GM23338 (cell line): Measurements from ENCODE around the gene FIGNL1. TPM values are rescaled to one million over a fixed set of nuclear protein-coding genes. Genes with fewer than 3 reads are reported as not detected.

Source experiments
- ATAC-seq: fragments of 200-7000 bp; cut with Tn5 transposase; 3 replicates; pipeline ENCODE4 v1.9.1; 2020
- DNase-seq: peaks from one replicate; pipeline ENCODE4 v3.0.0-alpha.2; 2015; ENCODE audit warnings: low spot score
- H2AFZ ChIP-seq: fragments of 200-600 bp; sonication (generic); 2 replicates; pipeline ENCODE4 v1.8.0; 2016; ENCODE audit warnings: antibody characterized with exemption, mild to moderate bottlenecking, moderate library complexity
- H3F3A ChIP-seq: fragments of 200-600 bp; sonication (generic); replicated peaks from 2 replicates; pipeline ENCODE4 v1.8.0; 2017; ENCODE audit warnings: antibody characterized with exemption, mixed run types, low read depth
- H3K27ac ChIP-seq: fragments of 200-600 bp; sonication (generic); 2 replicates; pipeline ENCODE4 v1.6.1; 2016; ENCODE audit warnings: low read depth
- H3K27me3 ChIP-seq: fragments of 200-600 bp; sonication (generic); 2 replicates; pipeline ENCODE4 v1.8.0; 2016; ENCODE audit warnings: mild to moderate bottlenecking, mixed run types, moderate library complexity; ENCODE audit not compliant: insufficient read depth
- H3K36me3 ChIP-seq: fragments of 200-600 bp; sonication (generic); 2 replicates; pipeline ENCODE4 v1.8.0; 2016; ENCODE audit warnings: mild to moderate bottlenecking; ENCODE audit not compliant: insufficient read depth
- H3K4me1 ChIP-seq: fragments of 200-600 bp; sonication (generic); 2 replicates; pipeline ENCODE4 v1.8.0; 2016; ENCODE audit warnings: mild to moderate bottlenecking, moderate library complexity; ENCODE audit not compliant: insufficient read depth
- H3K4me2 ChIP-seq: fragments of 200-600 bp; sonication (generic); 2 replicates; pipeline ENCODE4 v1.7.1; 2017; ENCODE audit warnings: mixed run types
- H3K4me3 ChIP-seq: fragments of 200-600 bp; sonication (generic); 2 replicates; pipeline ENCODE4 v1.6.1; 2016; ENCODE audit warnings: mixed run types
- H3K79me2 ChIP-seq: fragments of 200-600 bp; sonication (generic); replicated peaks from 2 replicates; pipeline ENCODE4 v1.8.0; 2017; ENCODE audit warnings: mild to moderate bottlenecking; ENCODE audit not compliant: insufficient read depth
- H3K9me2 ChIP-seq: fragments of 200-600 bp; sonication (generic); 2 replicates; pipeline ENCODE4 v1.8.0; 2017; ENCODE audit not compliant: insufficient read depth
- H4K20me1 ChIP-seq: fragments of 200-600 bp; sonication (generic); replicated peaks from 2 replicates; pipeline ENCODE4 v1.8.0; 2017; ENCODE audit warnings: mild to moderate bottlenecking; ENCODE audit not compliant: insufficient read depth
- H3K27ac Mint-ChIP-seq: 2 replicates; pipeline ENCODE4 v1.8.0; 2020; ENCODE audit warnings: inconsistent platforms, mild to moderate bottlenecking, moderate library complexity, mixed read lengths
- H3K27me3 Mint-ChIP-seq: 3 replicates; pipeline ENCODE4 v1.8.0; 2022; ENCODE audit warnings: low read depth, mild to moderate bottlenecking, moderate library complexity, mixed read lengths, inconsistent platforms; ENCODE audit not compliant: insufficient read depth, poor library complexity
- H3K36me3 Mint-ChIP-seq: 3 replicates; pipeline ENCODE4 v1.8.0; 2021; ENCODE audit warnings: low read depth, mild to moderate bottlenecking, inconsistent platforms, moderate library complexity, mixed read lengths
- H3K4me1 Mint-ChIP-seq: 3 replicates; pipeline ENCODE4 v1.8.0; 2020; ENCODE audit warnings: mild to moderate bottlenecking, inconsistent platforms, mixed read lengths
- H3K4me3 Mint-ChIP-seq: 3 replicates; pipeline ENCODE4 v1.8.0; 2021; ENCODE audit warnings: moderate library complexity, mild to moderate bottlenecking, inconsistent platforms, mixed read lengths
- H3K9me3 Mint-ChIP-seq: 3 replicates; pipeline ENCODE4 v1.8.0; 2020; ENCODE audit warnings: moderate library complexity, mild to moderate bottlenecking, inconsistent platforms, mixed read lengths
- CREB1 ChIP-seq: fragments of 250-450 bp; sonication (Bioruptor Pico); IDR thresholded peaks from 2 replicates; pipeline ENCODE4 v1.5.0; 2020; ENCODE audit warnings: low read depth, mild to moderate bottlenecking, moderate library complexity
- NANOG ChIP-seq: IDR thresholded peaks from 2 replicates; pipeline ENCODE4 v1.6.1; 2016; ENCODE audit warnings: antibody characterized with exemption, borderline replicate concordance
- POLR2AphosphoS5 ChIP-seq: IDR thresholded peaks from 2 replicates; pipeline ENCODE4 v1.6.1; 2016; ENCODE audit warnings: antibody characterized with exemption, low read depth
- REST ChIP-seq: IDR thresholded peaks from one replicate; pipeline ENCODE4 v1.6.1; 2018; ENCODE audit warnings: antibody characterized with exemption; ENCODE audit not compliant: unreplicated experiment
- ZNF114 ChIP-seq: fragments of 250-450 bp; sonication (Bioruptor Pico); IDR thresholded peaks from 2 replicates; pipeline ENCODE4 v1.5.0; 2020; ENCODE audit warnings: mild to moderate bottlenecking, moderate library complexity
- polyA plus RNA-seq: library from polyadenylated mRNA; unstranded; fragments of >200 nt; fragmentation: Nextera tagmentation; extraction: Ambion mirVana; gene quantifications from 2 replicates; pipeline ENCODE4 v1.2.1, GENCODE V29; 2016
- total RNA-seq: library from RNA; depleted of rRNA; stranded (reverse); fragments of >200 nt; shearing (Covaris generic); gene quantifications from 2 replicates; pipeline ENCODE4 v1.2.3, GENCODE V29; 2014
- TF ChIP-seq, protein P1 (sequence below): IDR thresholded peaks from 2 replicates; pipeline ENCODE4 v1.6.1; 2016; ENCODE audit warnings: antibody characterized with exemption
- TF ChIP-seq, protein P2 (sequence below): fragments of 250-450 bp; sonication (Bioruptor Pico); IDR thresholded peaks from 2 replicates; pipeline ENCODE4 v1.5.0; 2020; ENCODE audit warnings: mild to moderate bottlenecking, moderate library complexity

The FIGNL1 gene
- total and polyA plus RNA-seq, 2 experiments from 2014 or later: 6.6 to 24.9 TPM

- H4K20me1 ChIP-seq: no peaks in the 10 kb centered on the region
- H2AFZ ChIP-seq: no peak overlapping the region
- H3K9me3 Mint-ChIP-seq: no peaks in the 10 kb centered on the region
- peaks cover 6% of the 10 kb centered on the region for H3K27me3 Mint-ChIP-seq
- H3K36me3 Mint-ChIP-seq: no peaks in the 10 kb centered on the region
- no peaks in the 10 kb centered on the region for H3K27me3 ChIP-seq
- ATAC-seq (no peak), DNase-seq (no peak)
- no peaks in the 10 kb centered on the region for H3K79me2 ChIP-seq
- H3K4me2 ChIP-seq: no peak overlapping the region
- H3K36me3 ChIP-seq: no peaks in the 10 kb centered on the region
- H3K4me1 Mint-ChIP-seq: no peaks in the 10 kb centered on the region
- no peak for TF ChIP-seq CREB1 (CRISPR knock-in tag)
- TF ChIP-seq REST: no peak
- TF ChIP-seq, protein P1, sequence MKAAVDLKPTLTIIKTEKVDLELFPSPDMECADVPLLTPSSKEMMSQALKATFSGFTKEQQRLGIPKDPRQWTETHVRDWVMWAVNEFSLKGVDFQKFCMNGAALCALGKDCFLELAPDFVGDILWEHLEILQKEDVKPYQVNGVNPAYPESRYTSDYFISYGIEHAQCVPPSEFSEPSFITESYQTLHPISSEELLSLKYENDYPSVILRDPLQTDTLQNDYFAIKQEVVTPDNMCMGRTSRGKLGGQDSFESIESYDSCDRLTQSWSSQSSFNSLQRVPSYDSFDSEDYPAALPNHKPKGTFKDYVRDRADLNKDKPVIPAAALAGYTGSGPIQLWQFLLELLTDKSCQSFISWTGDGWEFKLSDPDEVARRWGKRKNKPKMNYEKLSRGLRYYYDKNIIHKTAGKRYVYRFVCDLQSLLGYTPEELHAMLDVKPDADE: no peak
- no peak for TF ChIP-seq ZNF114 (CRISPR knock-in tag)
- no peak for TF ChIP-seq NANOG
- TF ChIP-seq, protein P2, sequence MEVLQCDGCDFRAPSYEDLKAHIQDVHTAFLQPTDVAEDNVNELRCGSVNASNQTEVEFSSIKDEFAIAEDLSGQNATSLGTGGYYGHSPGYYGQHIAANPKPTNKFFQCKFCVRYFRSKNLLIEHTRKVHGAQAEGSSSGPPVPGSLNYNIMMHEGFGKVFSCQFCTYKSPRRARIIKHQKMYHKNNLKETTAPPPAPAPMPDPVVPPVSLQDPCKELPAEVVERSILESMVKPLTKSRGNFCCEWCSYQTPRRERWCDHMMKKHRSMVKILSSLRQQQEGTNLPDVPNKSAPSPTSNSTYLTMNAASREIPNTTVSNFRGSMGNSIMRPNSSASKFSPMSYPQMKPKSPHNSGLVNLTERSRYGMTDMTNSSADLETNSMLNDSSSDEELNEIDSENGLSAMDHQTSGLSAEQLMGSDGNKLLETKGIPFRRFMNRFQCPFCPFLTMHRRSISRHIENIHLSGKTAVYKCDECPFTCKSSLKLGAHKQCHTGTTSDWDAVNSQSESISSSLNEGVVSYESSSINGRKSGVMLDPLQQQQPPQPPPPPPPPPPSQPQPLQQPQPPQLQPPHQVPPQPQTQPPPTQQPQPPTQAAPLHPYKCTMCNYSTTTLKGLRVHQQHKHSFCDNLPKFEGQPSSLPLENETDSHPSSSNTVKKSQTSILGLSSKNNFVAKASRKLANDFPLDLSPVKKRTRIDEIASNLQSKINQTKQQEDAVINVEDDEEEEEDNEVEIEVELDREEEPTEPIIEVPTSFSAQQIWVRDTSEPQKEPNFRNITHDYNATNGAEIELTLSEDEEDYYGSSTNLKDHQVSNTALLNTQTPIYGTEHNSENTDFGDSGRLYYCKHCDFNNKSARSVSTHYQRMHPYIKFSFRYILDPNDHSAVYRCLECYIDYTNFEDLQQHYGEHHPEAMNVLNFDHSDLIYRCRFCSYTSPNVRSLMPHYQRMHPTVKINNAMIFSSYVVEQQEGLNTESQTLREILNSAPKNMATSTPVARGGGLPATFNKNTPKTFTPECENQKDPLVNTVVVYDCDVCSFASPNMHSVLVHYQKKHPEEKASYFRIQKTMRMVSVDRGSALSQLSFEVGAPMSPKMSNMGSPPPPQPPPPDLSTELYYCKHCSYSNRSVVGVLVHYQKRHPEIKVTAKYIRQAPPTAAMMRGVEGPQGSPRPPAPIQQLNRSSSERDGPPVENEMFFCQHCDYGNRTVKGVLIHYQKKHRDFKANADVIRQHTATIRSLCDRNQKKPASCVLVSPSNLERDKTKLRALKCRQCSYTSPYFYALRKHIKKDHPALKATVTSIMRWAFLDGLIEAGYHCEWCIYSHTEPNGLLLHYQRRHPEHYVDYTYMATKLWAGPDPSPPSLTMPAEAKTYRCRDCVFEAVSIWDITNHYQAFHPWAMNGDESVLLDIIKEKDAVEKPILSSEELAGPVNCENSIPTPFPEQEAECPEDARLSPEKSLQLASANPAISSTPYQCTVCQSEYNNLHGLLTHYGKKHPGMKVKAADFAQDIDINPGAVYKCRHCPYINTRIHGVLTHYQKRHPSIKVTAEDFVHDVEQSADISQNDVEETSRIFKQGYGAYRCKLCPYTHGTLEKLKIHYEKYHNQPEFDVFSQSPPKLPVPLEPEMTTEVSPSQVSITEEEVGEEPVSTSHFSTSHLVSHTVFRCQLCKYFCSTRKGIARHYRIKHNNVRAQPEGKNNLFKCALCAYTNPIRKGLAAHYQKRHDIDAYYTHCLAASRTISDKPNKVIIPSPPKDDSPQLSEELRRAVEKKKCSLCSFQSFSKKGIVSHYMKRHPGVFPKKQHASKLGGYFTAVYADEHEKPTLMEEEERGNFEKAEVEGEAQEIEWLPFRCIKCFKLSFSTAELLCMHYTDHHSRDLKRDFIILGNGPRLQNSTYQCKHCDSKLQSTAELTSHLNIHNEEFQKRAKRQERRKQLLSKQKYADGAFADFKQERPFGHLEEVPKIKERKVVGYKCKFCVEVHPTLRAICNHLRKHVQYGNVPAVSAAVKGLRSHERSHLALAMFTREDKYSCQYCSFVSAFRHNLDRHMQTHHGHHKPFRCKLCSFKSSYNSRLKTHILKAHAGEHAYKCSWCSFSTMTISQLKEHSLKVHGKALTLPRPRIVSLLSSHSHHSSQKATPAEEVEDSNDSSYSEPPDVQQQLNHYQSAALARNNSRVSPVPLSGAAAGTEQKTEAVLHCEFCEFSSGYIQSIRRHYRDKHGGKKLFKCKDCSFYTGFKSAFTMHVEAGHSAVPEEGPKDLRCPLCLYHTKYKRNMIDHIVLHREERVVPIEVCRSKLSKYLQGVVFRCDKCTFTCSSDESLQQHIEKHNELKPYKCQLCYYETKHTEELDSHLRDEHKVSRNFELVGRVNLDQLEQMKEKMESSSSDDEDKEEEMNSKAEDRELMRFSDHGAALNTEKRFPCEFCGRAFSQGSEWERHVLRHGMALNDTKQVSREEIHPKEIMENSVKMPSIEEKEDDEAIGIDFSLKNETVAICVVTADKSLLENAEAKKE (CRISPR knock-in tag): no peak
- TF ChIP-seq POLR2AphosphoS5: no peak
- no peak overlapping the region for H3K27ac Mint-ChIP-seq
- no peak overlapping the region for H3K27ac ChIP-seq
- H3K4me3 ChIP-seq: no peak overlapping the region
- no peaks in the 10 kb centered on the region for H3K9me2 ChIP-seq
- no peak overlapping the region for H3K4me3 Mint-ChIP-seq
- H3K4me1 ChIP-seq: no peaks in the 10 kb centered on the region
- no peaks in the 10 kb centered on the region for H3F3A ChIP-seq
These were observed 44.9 kb downstream of the FIGNL1 start for GRCh38 chr7:50405221-50405620.
